IPS-18c (cell line): ENCODE results near the gene ADAMTSL5.
"Not testable (repeated sequence)": the region's sequence is repeated elsewhere in the genome, so short reads cannot be mapped to it uniquely, and the experiment has no call there.

Experiments
- H3K4me3 ChIP-seq: 2 replicates; pipeline ENCODE4 v1.7.0; 2013; ENCODE audit warnings: low read depth, mild to moderate bottlenecking, low read length, moderate library complexity; ENCODE audit not compliant: insufficient read depth
- H3K9me3 ChIP-seq: one replicate; pipeline ENCODE4 v1.6.1; 2013; ENCODE audit warnings: mild to moderate bottlenecking, low read length, moderate library complexity; ENCODE audit not compliant: control insufficient read depth, insufficient read depth

Gene ADAMTSL5

DNA sequence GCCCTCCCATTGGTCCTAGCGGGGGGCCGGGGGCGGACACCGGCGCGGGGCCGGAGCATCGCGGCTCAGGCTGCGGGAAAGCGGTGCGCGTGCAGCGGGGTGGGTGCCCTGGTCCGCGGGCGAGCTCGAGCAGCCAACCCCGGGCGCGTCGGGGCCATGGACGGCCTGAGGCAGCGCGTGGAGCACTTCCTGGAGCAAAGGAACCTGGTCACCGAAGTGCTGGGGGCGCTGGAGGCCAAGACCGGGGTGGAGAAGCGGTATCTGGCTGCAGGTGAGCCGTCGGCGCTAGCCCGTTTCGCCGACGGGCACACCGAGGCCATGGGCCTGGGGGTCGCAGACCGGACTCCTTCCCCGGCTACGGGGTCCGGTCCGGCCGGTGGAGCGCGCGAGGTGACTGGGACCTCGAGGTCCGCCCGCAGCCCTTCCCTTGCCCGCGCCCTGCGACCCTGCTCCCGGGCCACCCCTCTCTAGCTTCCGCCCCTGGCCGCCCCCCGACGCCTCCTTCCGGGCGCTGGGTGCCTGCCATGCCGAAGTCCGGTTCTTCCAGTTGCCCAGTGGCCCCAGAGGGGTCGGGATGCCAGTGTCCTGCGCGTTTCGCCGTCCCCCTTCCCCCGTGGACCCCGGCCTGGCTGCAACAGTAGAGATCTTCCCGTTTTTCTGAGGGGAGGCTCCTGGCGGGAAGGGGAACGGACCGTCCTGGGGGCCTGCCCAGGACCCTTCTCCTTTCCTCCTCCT lies 21.5 kb downstream of the ADAMTSL5 start, which contains the start of gene REEP6:
REEP6 (plus strand) TSS at position 68 of the 735 bp plus-strand sequence; CDS start at position 157, 89 bp downstream.
- peak within 1 kb of the TSS; percentile 85 for H3K4me3 ChIP-seq
- H3K9me3 ChIP-seq: no peaks in the 10 kb centered on the region

- H3K9me3 ChIP-seq: no peaks in the 10 kb centered on the region
- peak within 1 kb of the TSS; percentile 85 for H3K4me3 ChIP-seq
These were observed 22.3 kb downstream of the ADAMTSL5 start, which contains the start of gene PCSK4 for GRCh38 chr19:1490311-1491113. TSS of gene PCSK4 (minus strand) at chr19:1490350. CDS start at chr19:1490346, 4 bp downstream.

- Histone ChIP-seq H3K9me3 (no peaks in the 10 kb centered on the region), H3K4me3 (peak overlapping the region; percentile 85)
These were observed 23.1 kb downstream of the ADAMTSL5 start for GRCh38 chr19:1489463-1490310.

DNA sequence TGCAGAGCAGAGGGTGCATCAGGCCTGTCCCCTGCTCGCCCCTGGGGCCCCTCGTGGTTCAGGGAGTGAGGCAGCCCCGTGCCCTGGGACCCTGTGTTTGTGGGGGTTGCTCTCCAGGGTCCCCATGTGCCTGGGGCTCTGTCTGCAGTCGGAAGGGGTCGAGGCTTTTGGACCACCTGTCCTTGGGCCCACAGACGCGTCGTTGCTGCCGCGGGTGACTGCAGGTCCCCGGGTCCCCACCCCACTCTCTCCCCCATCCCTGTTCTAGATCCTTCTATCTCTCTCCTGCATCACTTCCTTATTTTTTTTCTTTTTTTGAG lies 24.6 kb downstream of the ADAMTSL5 start:
- Histone ChIP-seq H3K9me3 (no peaks in the 10 kb centered on the region), H3K4me3 (no peak overlapping the region)

DNA sequence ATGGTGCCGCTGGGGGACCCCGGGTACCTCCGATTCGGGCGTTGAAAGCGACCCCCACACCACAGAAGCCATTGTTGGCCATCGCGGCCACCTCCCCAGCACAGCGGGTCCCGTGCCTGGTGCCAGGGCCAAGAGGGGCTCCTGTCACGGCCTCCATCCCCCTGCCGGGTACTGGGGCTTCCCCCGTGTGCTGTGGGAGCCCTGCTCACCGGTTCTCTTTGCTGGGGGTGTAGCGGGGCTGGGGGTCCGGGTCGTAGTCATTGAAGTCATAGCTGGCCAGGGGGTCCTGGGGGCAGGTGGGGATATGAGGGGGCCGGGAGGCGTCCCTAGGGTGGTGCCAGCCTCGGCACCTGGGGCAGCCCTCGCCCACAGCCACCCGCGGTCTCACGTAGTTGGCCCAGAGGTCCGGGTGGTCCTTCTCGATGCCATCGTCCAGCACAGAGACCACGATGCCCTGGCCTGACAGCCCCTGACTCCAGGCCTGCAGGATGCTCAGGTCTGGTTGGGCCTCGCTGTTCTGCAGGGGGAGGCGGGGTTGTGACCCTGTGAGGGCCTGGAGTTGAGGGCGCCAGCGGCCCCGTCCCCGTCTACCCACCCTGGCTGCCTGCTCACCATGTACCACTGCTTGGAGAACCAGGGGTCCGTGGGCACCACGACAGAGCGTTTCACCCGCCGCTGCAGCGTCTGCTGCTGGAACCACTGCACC lies 25.1 kb downstream of the ADAMTSL5 start:
- no peaks in the 10 kb centered on the region for H3K9me3 ChIP-seq

GRCh38 chr19:1486720-1487575 lies 25.9 kb downstream of the ADAMTSL5 start:
- Histone ChIP-seq H3K4me3 (no peak overlapping the region), H3K9me3 (no peaks in the 10 kb centered on the region)

More for the DNA sequence above, 25.1 kb downstream of the ADAMTSL5 start:
- H3K4me3 ChIP-seq: no peak overlapping the region

- Histone ChIP-seq H3K4me3 (no peak overlapping the region), H3K9me3 (no peaks in the 10 kb centered on the region)
These were observed 28.8 kb downstream of the ADAMTSL5 start for GRCh38 chr19:1483979-1484428.

GRCh38 chr19:1483131-1483978 lies 29.5 kb downstream of the ADAMTSL5 start:
- H3K4me3 ChIP-seq: no peak overlapping the region

DNA sequence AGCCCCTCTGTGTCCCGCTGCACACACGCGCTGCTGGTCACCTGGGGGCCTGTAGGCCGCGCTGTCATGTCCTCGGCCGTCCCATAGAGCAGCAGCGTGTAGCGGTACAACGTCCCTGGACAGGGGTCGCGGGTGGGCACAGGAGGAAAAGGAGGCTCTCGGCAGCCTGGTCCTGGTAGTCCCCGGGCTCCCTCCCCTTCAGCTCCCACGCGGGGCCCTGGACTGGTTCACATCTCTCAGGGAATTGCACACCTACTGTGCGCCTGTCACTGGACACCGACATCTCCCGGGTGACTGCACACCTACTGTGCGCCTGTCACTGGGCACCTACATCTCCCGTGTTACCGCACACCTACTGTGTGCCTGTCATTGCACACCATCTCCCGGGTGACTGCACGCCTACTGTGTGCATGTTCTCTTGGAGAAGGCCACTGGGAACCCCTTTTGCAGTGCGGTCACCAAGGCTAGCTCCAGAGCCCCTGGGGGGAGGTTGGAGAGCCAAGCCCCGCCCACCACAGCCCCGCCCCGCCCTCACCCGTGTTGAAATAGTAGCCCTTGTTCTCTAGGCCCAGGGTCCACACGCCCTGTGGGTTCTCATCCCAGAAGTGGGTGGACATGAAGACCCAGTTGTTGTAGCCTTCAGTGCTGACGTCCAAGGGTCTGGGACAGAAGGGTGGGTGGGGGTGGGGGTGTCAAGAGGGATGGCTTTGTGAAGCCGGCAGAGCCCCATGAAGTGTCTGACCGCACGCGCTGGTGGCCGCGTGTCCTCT lies 30.3 kb downstream of the ADAMTSL5 start:
- H3K9me3 ChIP-seq: no peaks in the 10 kb centered on the region
- H3K4me3 ChIP-seq: no peak overlapping the region

More at GRCh38 chr19:1483131-1483978, 29.5 kb downstream of the ADAMTSL5 start:
- no peaks in the 10 kb centered on the region for H3K9me3 ChIP-seq

- Histone ChIP-seq H3K4me3 (no peak overlapping the region), H3K9me3 (no peaks in the 10 kb centered on the region)
These were observed 30.9 kb downstream of the ADAMTSL5 start for GRCh38 chr19:1481893-1482360.

DNA sequence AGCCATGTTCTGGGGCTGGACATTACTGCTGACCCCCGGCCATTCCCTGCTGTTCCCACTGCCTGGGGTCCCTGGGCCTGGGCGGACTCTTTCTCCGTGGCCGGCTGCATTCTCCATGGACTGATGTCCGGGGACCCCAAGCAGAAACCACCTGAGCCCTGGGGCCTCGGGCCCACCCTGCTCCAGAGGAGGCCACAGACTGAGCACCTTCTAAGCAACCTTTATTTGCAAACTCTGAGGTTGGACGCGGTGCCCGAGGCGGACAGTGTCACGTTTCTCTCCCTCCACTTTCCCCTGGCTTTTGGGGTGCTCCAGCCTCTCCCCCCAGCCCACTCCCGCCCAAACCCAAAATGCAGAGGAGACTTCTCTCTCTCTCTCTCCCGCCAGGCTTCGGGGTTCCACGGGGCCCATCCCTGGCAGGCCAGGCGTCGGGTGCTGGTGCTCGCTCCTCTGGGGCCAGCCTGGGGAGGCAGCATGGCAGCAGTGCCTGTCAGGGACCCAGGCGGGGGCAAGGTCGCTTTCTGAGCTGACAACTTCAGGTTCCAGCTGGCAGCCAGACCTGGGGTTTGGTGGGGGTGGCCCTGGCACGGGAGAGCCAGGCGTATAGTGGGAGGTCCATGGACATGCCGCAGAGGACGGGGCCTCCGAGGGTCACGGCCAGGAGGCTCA lies 31.5 kb downstream of the ADAMTSL5 start:
- no peaks in the 10 kb centered on the region for H3K9me3 ChIP-seq
- no peak overlapping the region for H3K4me3 ChIP-seq

DNA sequence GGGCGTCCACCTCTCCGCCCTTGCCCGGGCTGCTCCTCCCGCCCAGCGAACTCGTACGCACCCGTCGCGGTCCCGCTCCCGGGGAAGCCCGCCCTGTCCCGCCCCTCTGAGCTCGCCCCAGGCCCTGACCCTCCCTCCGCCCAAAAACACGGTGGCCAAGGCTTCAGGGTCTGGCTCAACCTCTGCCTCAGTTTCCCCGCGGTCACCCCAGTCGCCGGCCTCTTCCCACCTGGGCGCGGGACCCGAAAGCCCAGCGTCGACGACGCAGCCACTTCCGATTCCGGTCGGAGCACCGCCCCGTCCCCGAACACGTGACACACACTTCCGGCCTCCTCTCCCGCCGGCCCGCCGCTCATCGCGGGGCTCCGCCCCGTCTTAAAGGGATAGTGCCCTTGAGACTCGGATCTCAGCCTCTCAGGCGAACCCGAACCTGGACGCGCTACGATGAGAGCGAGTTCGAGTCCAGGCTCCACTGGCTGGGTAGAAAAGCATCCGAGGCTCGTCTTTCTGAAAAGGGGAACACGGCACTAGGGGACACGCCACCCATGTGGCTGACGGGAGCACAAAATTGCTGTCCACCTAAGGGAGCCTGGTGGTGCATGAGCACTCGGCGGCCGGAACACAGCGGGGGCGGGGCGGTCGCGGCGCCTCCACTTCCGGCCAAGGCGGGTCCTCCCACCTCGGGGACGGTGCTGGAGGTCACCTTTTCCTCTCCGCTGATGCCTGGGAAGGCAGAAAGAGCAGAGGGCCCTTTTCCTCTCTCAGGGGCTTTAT lies 33.7 kb downstream of the ADAMTSL5 start, which contains the start of gene C19orf25:
C19orf25 (minus strand) TSS at position 282 of the 774 bp plus-strand sequence. CDS start 312 bp downstream, outside the sequence.
- Histone ChIP-seq H3K4me3 (peak within 1 kb of the TSS; percentile 85), H3K9me3 (no peaks in the 10 kb centered on the region)

GRCh38 chr19:1477056-1477455 lies 35.8 kb downstream of the ADAMTSL5 start:
- not testable (repeated sequence) for H3K4me3 ChIP-seq, H3K9me3 ChIP-seq
